Activated CD4-positive, CD25-positive, alpha-beta regulatory T cell treated with anti-CD3 and anti-CD28 coated beads, Interleukin-2, amount 50 U/mL, for 72 hours (primary cell): ENCODE results near the gene PRUNE2.
"Not testable (repeated sequence)": the region's sequence is repeated elsewhere in the genome, so short reads cannot be mapped to it uniquely, and the experiment has no call there.

Source experiments
- DNase-seq: peaks from one replicate; pipeline ENCODE4 v3.0.0; 2021

The PRUNE2 gene

GRCh38 chr9:76793784-76794431, 112.0 kb downstream of the PRUNE2 start:
- DNase-seq = no peak

- DNase-seq = no peak
These were observed 116.1 kb downstream of the PRUNE2 start for GRCh38 chr9:76789840-76790239.

GRCh38 chr9:76787677-76788076, 118.2 kb downstream of the PRUNE2 start:
- no peak for DNase-seq

- DNase-seq = no peak
These were observed 120.4 kb downstream of the PRUNE2 start for GRCh38 chr9:76785501-76785900.

- DNase-seq = no peak
These were observed 121.0 kb downstream of the PRUNE2 start for GRCh38 chr9:76784881-76785280.

GRCh38 chr9:76772686-76773445, 133.0 kb downstream of the PRUNE2 start:
- DNase-seq = no peak

- no peak for DNase-seq
These were observed 139.8 kb downstream of the PRUNE2 start for GRCh38 chr9:76766126-76766525.

- DNase-seq = no peak
These were observed 141.8 kb downstream of the PRUNE2 start, which contains the start of gene PCA3 for GRCh38 chr9:76764138-76764537. Gene PCA3, plus strand, starts transcription at chr9:76764438.

GRCh38 chr9:76761448-76761847, 144.5 kb downstream of the PRUNE2 start:
- DNase-seq = no peak

- DNase-seq = no peak
These were observed 146.2 kb downstream of the PRUNE2 start for GRCh38 chr9:76759732-76760131.

- no peak for DNase-seq
These were observed 147.4 kb downstream of the PRUNE2 start for GRCh38 chr9:76758476-76758875.

GRCh38 chr9:76756941-76757673, 148.8 kb downstream of the PRUNE2 start:
- no peak for DNase-seq

- no peak for DNase-seq
These were observed 149.7 kb downstream of the PRUNE2 start for GRCh38 chr9:76756268-76756640.

GRCh38 chr9:76751001-76751400, 154.9 kb downstream of the PRUNE2 start:
- DNase-seq = no peak

- no peak for DNase-seq
These were observed 161.6 kb downstream of the PRUNE2 start for GRCh38 chr9:76744336-76744735.

GRCh38 chr9:76743931-76744330, 162.0 kb downstream of the PRUNE2 start:
- no peak for DNase-seq

- DNase-seq = not testable (repeated sequence)
These were observed 163.0 kb downstream of the PRUNE2 start for GRCh38 chr9:76742890-76743289.

GRCh38 chr9:76741524-76741923, 164.4 kb downstream of the PRUNE2 start:
- DNase-seq = no peak

- no peak for DNase-seq
These were observed 167.5 kb downstream of the PRUNE2 start for GRCh38 chr9:76738402-76738801.

- no peak for DNase-seq
These were observed 168.6 kb downstream of the PRUNE2 start for GRCh38 chr9:76737154-76737902.

- no peak for DNase-seq
These were observed 171.2 kb downstream of the PRUNE2 start for GRCh38 chr9:76734716-76735115.

- DNase-seq = no peak
These were observed 172.8 kb downstream of the PRUNE2 start for GRCh38 chr9:76733096-76733495.

- no peak for DNase-seq
These were observed 173.5 kb downstream of the PRUNE2 start for GRCh38 chr9:76732341-76732958.
